ENCODE data around the gene NYAP1. TPM values are rescaled to one million over a fixed set of nuclear protein-coding genes. Genes with fewer than 3 reads are reported as not detected.

Gene NYAP1
- total RNA-seq, 2 experiments from 2014 or later, result 0.66 to 0.75 TPM

- no peaks in the 10 kb centered on the region for H3K9me3 ChIP-seq (ENCODE audit: control insufficient read depth in 1 of 2, insufficient read depth in 1 of 2, low read length in 2 of 2)
- no peaks in the 10 kb centered on the region for H3K27me3 Mint-ChIP-seq
- no peaks in the 10 kb centered on the region for H3K36me3 Mint-ChIP-seq (ENCODE audit: low read depth)
- TF ChIP-seq CTCF (IDR thresholded peaks at IDR 0.05), result no peak
- POLR2A ChIA-PET, result interaction anchor here (0.6 kb wide), 2 partner anchors 20 to 161 kb away, joined by 3 to 4 read pairs; no protein-coding TSS in a partner anchor
- H3K4me1 Mint-ChIP-seq (ENCODE audit: low read depth), result peaks cover 29% of the 10 kb centered on the region
- H3K36me3 ChIP-seq (ENCODE audit: insufficient read depth, low read length), result no peaks in the 10 kb centered on the region
- no peaks in the 10 kb centered on the region for H3K9me3 Mint-ChIP-seq
- no peak overlapping the region for H3K4me3 Mint-ChIP-seq
- no peak for ATAC-seq (ENCODE audit: poor library complexity)
- no peak overlapping the region for H3K4me3 ChIP-seq (ENCODE audit: low read length)
- H3K4me1 ChIP-seq (ENCODE audit: insufficient read depth, low read length), result peaks cover 32% of the 10 kb centered on the region
- no peak for DNase-seq
- intact Hi-C loops (cut with DNase I, micrococcal nuclease), result no loop called here
- H3K27ac ChIP-seq (ENCODE audit: low read depth in 1 of 2, low read length in 2 of 2), result no peak overlapping the region
- H3K27ac Mint-ChIP-seq, result peak overlapping the region; percentile 33
- no peaks in the 10 kb centered on the region for H3K27me3 ChIP-seq (ENCODE audit: control insufficient read depth in 1 of 2, insufficient read depth in 2 of 2, low read length in 2 of 2)
- CTCF ChIA-PET, result no interaction called here
Measured at GRCh38 chr7:100489121-100489520, 5.4 kb downstream of the NYAP1 start.

DNA sequence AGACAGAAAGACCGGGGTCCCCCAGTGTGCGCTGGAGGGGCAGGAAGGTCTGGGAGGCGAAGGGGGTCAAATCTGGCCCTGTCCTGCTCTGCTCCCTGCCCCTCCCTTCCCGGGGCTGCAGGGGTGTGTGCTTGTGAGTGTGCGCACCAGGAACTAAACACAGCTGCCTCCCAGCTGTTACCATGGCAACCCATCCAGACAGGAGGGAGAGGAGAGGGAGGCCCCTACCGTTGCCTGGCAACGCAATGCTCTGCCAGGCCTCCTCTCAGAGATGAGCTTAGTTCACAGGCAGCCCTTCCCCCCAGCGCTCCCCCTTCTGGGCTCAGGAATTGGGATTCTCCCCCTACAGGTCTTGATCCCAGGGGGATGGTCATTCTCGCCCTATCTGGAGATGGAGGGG is 6.1 kb downstream of the NYAP1 start:
- peaks cover 27% of the 10 kb centered on the region for H3K4me1 Mint-ChIP-seq (ENCODE audit: low read depth)
- no peaks in the 10 kb centered on the region for H3K36me3 Mint-ChIP-seq (ENCODE audit: low read depth)
- no peaks in the 10 kb centered on the region for H3K27me3 Mint-ChIP-seq
- ChIA-PET CTCF (interaction anchor here (1.2 kb wide), 1 partner anchor 70 kb away, joined by 3 read pairs; no protein-coding TSS in a partner anchor), POLR2A (interaction anchor here (0.6 kb wide), 1 partner anchor 96 kb away, joined by 3 read pairs; the partner anchor contains the start of gene FBXO24)
- ATAC-seq (ENCODE audit: poor library complexity) (peak; percentile 37), DNase-seq (peak in 8 of 14 experiments; percentile 23 to 83 (median 44))
- TF ChIP-seq CTCF (IDR thresholded peaks at IDR 0.05), result no peak
- no peaks in the 10 kb centered on the region for H3K9me3 Mint-ChIP-seq
- no peak overlapping the region for H3K4me3 Mint-ChIP-seq
- no peak overlapping the region for H3K4me3 ChIP-seq (ENCODE audit: low read length)
- H3K9me3 ChIP-seq (ENCODE audit: control insufficient read depth in 1 of 2, insufficient read depth in 1 of 2, low read length in 2 of 2), result no peaks in the 10 kb centered on the region
- H3K27ac Mint-ChIP-seq, result peak overlapping the region; percentile 33
- intact Hi-C loops (cut with DNase I, micrococcal nuclease), result no loop called here
- no peaks in the 10 kb centered on the region for H3K36me3 ChIP-seq (ENCODE audit: insufficient read depth, low read length)
- no peaks in the 10 kb centered on the region for H3K27me3 ChIP-seq (ENCODE audit: control insufficient read depth in 1 of 2, insufficient read depth in 2 of 2, low read length in 2 of 2)
- H3K4me1 ChIP-seq (ENCODE audit: insufficient read depth, low read length), result peaks cover 29% of the 10 kb centered on the region
- H3K27ac ChIP-seq (ENCODE audit: low read depth in 1 of 2, low read length in 2 of 2), result no peak overlapping the region

DNA sequence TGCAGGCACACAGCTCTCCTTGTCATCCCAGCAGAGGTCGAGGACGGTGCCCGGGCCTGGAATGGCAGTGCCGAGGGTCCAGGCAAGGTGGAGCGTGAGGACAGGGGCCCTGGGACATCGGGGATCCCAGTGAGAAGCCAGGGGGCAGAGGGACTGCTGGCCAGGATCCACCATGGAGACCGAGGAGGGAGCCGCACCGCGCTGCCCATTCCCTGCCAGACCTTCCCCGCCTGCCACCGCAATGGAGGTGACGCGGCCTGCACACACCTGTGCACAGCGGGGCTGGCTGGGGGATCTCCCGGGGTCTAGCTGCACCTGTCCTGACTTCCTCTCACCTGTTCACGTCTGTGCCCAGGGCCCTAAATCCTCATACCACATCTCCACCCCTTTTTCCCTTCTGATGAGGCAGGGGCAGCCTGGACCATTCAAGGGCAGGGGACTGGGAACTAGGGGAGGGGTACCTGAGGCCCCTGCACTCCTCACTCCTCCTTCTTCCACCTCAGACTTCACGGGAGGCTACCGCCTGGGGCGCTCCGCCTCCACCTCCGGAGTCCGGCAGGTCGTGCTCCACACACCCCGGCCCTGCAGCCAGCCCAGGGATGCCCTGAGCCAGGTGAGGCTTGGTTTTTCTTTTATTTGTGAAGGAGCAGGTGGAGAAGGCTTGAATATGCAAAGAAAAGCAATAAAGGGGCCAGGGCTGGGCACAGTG is 6.9 kb downstream of the NYAP1 start:
- Mint-ChIP-seq H3K9me3 (no peaks in the 10 kb centered on the region), H3K27me3 (no peaks in the 10 kb centered on the region), H3K4me1 (ENCODE audit: low read depth) (peaks cover 27% of the 10 kb centered on the region), H3K36me3 (ENCODE audit: low read depth) (no peaks in the 10 kb centered on the region), H3K27ac (peak overlapping the region; percentile 33), H3K4me3 (no peak overlapping the region)
- intact Hi-C loops (cut with DNase I, micrococcal nuclease), result no loop called here
- DNase-seq (no peak), ATAC-seq (ENCODE audit: poor library complexity) (no peak)
- no peak for TF ChIP-seq CTCF (IDR thresholded peaks at IDR 0.05)
- no peaks in the 10 kb centered on the region for H3K36me3 ChIP-seq (ENCODE audit: insufficient read depth, low read length)
- H3K9me3 ChIP-seq (ENCODE audit: control insufficient read depth in 1 of 2, insufficient read depth in 1 of 2, low read length in 2 of 2), result no peaks in the 10 kb centered on the region
- no peak overlapping the region for H3K27ac ChIP-seq (ENCODE audit: low read depth in 1 of 2, low read length in 2 of 2)
- H3K27me3 ChIP-seq (ENCODE audit: control insufficient read depth in 1 of 2, insufficient read depth in 2 of 2, low read length in 2 of 2), result no peaks in the 10 kb centered on the region
- ChIA-PET POLR2A (interaction anchor here (0.6 kb wide), 1 partner anchor 96 kb away, joined by 3 read pairs; the partner anchor contains the start of gene FBXO24), CTCF (interaction anchor here (1.2 kb wide), 1 partner anchor 69 kb away, joined by 3 read pairs; no protein-coding TSS in a partner anchor)
- H3K4me1 ChIP-seq (ENCODE audit: insufficient read depth, low read length), result peaks cover 29% of the 10 kb centered on the region
- H3K4me3 ChIP-seq (ENCODE audit: low read length), result no peak overlapping the region

Data from CD4-positive, alpha-beta T cell (primary cell).